Natural killer cell (primary cell): ENCODE data around the gene GRM2. TPM values are rescaled to one million over a fixed set of nuclear protein-coding genes. Genes with fewer than 3 reads are reported as not detected.

Experiments
- ATAC-seq, 3 donors: fragments of 150-1000 bp in 2 of 3; fragments of 200-7000 bp in 1 of 3; cut with Tn5 transposase; 1 replicate in 1 of 3; 2 replicates in 2 of 3; pipeline ENCODE4 v1.10.0; 2021; ENCODE audit warnings: mild to moderate bottlenecking in 2 of 3, moderate library complexity in 2 of 3
- DNase-seq, 2 donors: peaks; one replicate each; pipeline versions ENCODE4 v3.0.0 to v3.0.0-alpha.2; 2013 to 2021; ENCODE audit warnings: mixed read lengths in 1 of 2
- H3K27ac ChIP-seq: one replicate; pipeline ENCODE4 v1.5.1; 2013; ENCODE audit warnings: mild to moderate bottlenecking, low read length
- H3K27me3 ChIP-seq: one replicate; pipeline ENCODE4 v1.6.1; 2013; ENCODE audit warnings: low read length; ENCODE audit not compliant: control insufficient read depth, insufficient read depth
- H3K36me3 ChIP-seq: one replicate; pipeline ENCODE4 v1.6.1; 2013; ENCODE audit warnings: low read length; ENCODE audit not compliant: control insufficient read depth, insufficient read depth
- H3K4me1 ChIP-seq: one replicate; pipeline ENCODE4 v1.6.1; 2013; ENCODE audit warnings: low read length; ENCODE audit not compliant: control insufficient read depth, insufficient read depth
- H3K4me3 ChIP-seq: one replicate; pipeline ENCODE4 v1.5.1; 2013; ENCODE audit warnings: low read length
- H3K9me3 ChIP-seq: one replicate; pipeline ENCODE4 v1.6.1; 2013; ENCODE audit warnings: low read length; ENCODE audit not compliant: control insufficient read depth, insufficient read depth
- H3K27ac Mint-ChIP-seq, 2 donors: one replicate each; pipeline ENCODE4 v1.8.0; 2022; ENCODE audit warnings: mild to moderate bottlenecking in 2 of 2, mixed read lengths in 2 of 2, moderate library complexity in 1 of 2
- H3K27me3 Mint-ChIP-seq, 2 donors: one replicate each; pipeline ENCODE4 v1.8.0; 2022; ENCODE audit warnings: low read depth in 2 of 2, mixed read lengths in 2 of 2
- H3K36me3 Mint-ChIP-seq: one replicate; pipeline ENCODE4 v1.8.0; 2022; ENCODE audit warnings: mixed read lengths
- H3K4me1 Mint-ChIP-seq, 2 donors: one replicate each; pipeline ENCODE4 v1.8.0; 2022; ENCODE audit warnings: mixed read lengths in 2 of 2
- H3K4me3 Mint-ChIP-seq: one replicate; pipeline ENCODE4 v1.8.0; 2022; ENCODE audit warnings: mild to moderate bottlenecking, moderate library complexity, mixed read lengths
- H3K9me3 Mint-ChIP-seq, 2 donors: one replicate each; pipeline ENCODE4 v1.8.0; 2022; ENCODE audit warnings: mixed read lengths in 2 of 2
- CTCF ChIP-seq: fragments of 200-600 bp; IDR thresholded peaks from one replicate; pipeline ENCODE4 v1.8.0; 2022; ENCODE audit warnings: antibody characterized with exemption
- WGBS: methylation state at CpG from one replicate; pipeline ENCODE4 v1.1.7; 2013; ENCODE audit warnings: missing lambda C conversion rate; ENCODE audit not compliant: insufficient coverage; 5-methylcytosine and 5-hydroxymethylcytosine counted together
- intact Hi-C: fragments of 100-400 bp; cut with micrococcal nuclease; formaldehyde crosslinking; loops from one replicate; pipeline ENCODE4 v1.14.2; 2022
- total RNA-seq, 4 donors: library from RNA; stranded (reverse); fragments of 120-200 nt in 1 of 4; gene quantifications; one replicate each; pipeline versions ENCODE4 v1.2.3 to v1.2.4, GENCODE V29; 2013 to 2022

GRM2 gene
- total RNA-seq, 3 donors from 2014 or later (not counting 1 experiment from before 2014, with no cell fraction given), result 5.6 to 8.0 (median 7.4) TPM

DNA sequence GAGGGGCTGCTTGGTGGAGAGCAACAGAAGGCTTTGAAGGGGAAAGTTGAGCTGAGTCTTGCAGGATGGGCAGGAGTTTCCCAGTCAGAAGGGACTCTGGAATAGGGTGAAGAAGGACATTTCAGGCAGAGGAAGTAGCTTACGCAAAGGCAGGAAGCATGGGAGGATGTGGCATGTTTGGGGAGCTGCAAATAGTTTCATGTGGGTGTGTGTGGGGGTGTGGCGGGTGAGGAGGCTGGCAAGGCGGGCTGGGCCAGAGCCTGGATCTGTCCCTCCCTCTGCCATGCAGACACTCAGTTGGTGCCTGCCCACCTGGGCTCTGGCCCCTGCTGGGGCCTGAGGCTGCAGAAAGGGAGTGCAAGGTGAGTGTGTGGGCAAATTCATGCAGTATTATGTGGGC is 25.4 kb upstream of the GRM2 start:
- no peaks in the 10 kb centered on the region for H3K9me3 ChIP-seq
- DNase-seq (peak in 1 of 2 donors; percentile 74), ATAC-seq (no peak)
- H3K27ac ChIP-seq, result peak overlapping the region; percentile 57
- no peak for TF ChIP-seq CTCF
- intact Hi-C loops, result no loop called here
- Mint-ChIP-seq H3K4me3 (peak overlapping the region; percentile 86), H3K36me3 (no peaks in the 10 kb centered on the region), H3K4me1 (peaks cover 63 to 83% of the 10 kb centered on the region in 2 donors), H3K27me3 (no peaks in the 10 kb centered on the region), H3K9me3 (no peaks in the 10 kb centered on the region), H3K27ac (peak overlapping the region; percentile 81)
- 0% methylated on average over 3 of the region's 3 CpGs for WGBS
- H3K4me1 ChIP-seq, result peaks cover 89% of the 10 kb centered on the region
- H3K36me3 ChIP-seq, result peaks cover 24% of the 10 kb centered on the region
- H3K27me3 ChIP-seq, result no peaks in the 10 kb centered on the region
- H3K4me3 ChIP-seq, result no peak overlapping the region

DNA sequence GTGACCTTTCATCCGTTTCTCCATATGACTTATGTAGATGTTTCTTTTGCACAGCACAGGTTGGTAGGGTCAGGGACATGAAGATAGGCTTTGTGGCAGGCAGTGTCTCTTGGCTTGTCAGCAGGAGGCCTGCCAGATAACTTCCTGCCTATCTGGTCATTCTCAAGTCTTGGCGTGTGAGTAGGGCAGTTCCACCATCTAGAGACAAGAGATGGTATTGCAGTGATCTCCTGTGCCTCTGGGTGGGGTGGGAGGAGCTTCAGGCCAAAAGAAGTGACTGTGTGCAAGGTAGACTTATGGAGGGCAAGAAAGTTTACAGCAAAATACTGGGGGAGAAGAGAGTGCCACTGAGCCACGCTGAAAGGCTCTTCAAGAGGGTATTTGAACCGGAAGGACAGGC is 24.8 kb upstream of the GRM2 start:
- Mint-ChIP-seq H3K4me1 (peaks cover 69 to 88% of the 10 kb centered on the region in 2 donors), H3K9me3 (no peaks in the 10 kb centered on the region), H3K27ac (peak overlapping the region; percentile 81), H3K36me3 (no peaks in the 10 kb centered on the region), H3K4me3 (peak overlapping the region; percentile 86), H3K27me3 (no peaks in the 10 kb centered on the region)
- peak; percentile 85 for TF ChIP-seq CTCF
- intact Hi-C loops, result loop anchor here (1.0 to 2.0 kb wide), 4 partner anchors 11 to 291 kb away; partner anchors contain the start of genes RBM15B and TEX264
- Histone ChIP-seq H3K4me3 (no peak overlapping the region), H3K4me1 (peaks cover 94% of the 10 kb centered on the region), H3K27me3 (no peaks in the 10 kb centered on the region), H3K9me3 (no peaks in the 10 kb centered on the region), H3K36me3 (peaks cover 20% of the 10 kb centered on the region), H3K27ac (peak overlapping the region; percentile 57)
- WGBS, result 14% methylated on average over 4 of the region's 4 CpGs
- peak; percentile 64 to 93 for DNase-seq
- ATAC-seq, result peak; percentile 77 to 89 (median 85)

GRCh38 chr3:51682526-51682925 is 24.3 kb upstream of the GRM2 start:
- Mint-ChIP-seq H3K9me3 (no peaks in the 10 kb centered on the region), H3K27ac (peak overlapping the region; percentile 81), H3K4me1 (peaks cover 73 to 92% of the 10 kb centered on the region in 2 donors), H3K36me3 (no peaks in the 10 kb centered on the region), H3K27me3 (no peaks in the 10 kb centered on the region), H3K4me3 (no peak overlapping the region)
- intact Hi-C loops, result loop anchor here (1.0 to 2.0 kb wide), 4 partner anchors 11 to 292 kb away; partner anchors contain the start of genes RBM15B and TEX264
- Histone ChIP-seq H3K4me1 (peaks cover 94% of the 10 kb centered on the region), H3K36me3 (peaks cover 20% of the 10 kb centered on the region), H3K27ac (no peak overlapping the region), H3K9me3 (no peaks in the 10 kb centered on the region), H3K4me3 (no peak overlapping the region), H3K27me3 (no peaks in the 10 kb centered on the region)
- TF ChIP-seq CTCF, result no peak
- DNase-seq (no peak), ATAC-seq (no peak)
- WGBS, result 49% methylated on average over 7 of the region's 7 CpGs

DNA sequence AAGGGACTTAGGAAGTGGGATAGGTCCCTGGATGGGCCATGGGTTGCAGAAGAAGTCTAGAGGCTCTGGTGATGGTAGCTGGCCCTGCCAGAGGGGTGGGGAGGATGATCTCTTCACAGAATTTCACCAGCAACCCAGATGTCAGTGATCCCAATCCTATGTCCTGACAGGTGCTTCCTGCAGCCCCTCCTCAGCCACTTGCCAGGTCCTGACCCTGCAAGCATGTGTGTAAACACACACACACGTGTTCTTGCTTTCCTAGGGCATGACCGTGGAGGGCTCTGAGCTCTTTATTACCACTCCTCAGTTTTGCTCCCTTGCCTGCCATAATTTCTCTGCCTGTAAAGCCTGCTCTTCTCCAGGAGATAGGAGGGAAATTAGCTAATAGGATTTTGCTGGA is 23.3 kb upstream of the GRM2 start:
- H3K4me1 ChIP-seq, result peaks cover 93% of the 10 kb centered on the region
- Mint-ChIP-seq H3K4me1 (peaks cover 75 to 92% of the 10 kb centered on the region in 2 donors), H3K27ac (peak overlapping the region in 1 of 2 donors; percentile 91), H3K9me3 (no peaks in the 10 kb centered on the region), H3K4me3 (no peak overlapping the region), H3K36me3 (no peaks in the 10 kb centered on the region), H3K27me3 (no peaks in the 10 kb centered on the region)
- TF ChIP-seq CTCF, result no peak
- H3K9me3 ChIP-seq, result no peaks in the 10 kb centered on the region
- DNase-seq (no peak), ATAC-seq (no peak)
- intact Hi-C loops, result loop anchor here (2.0 kb wide), 1 partner anchor 293 kb away; the partner anchor contains the start of gene RBM15B
- 66% methylated on average over 2 of the region's 2 CpGs for WGBS
- no peaks in the 10 kb centered on the region for H3K27me3 ChIP-seq
- H3K36me3 ChIP-seq, result peaks cover 22% of the 10 kb centered on the region
- no peak overlapping the region for H3K27ac ChIP-seq
- H3K4me3 ChIP-seq, result no peak overlapping the region
